Neural cell (in vitro differentiated cells): ENCODE results near the gene SLC35A5.

Experiments
- CTCF ChIP-seq: fragments of 450-650 bp; IDR thresholded peaks from 2 replicates; pipeline ENCODE4 v1.5.1; 2014; ENCODE audit warnings: antibody characterized with exemption, mild to moderate bottlenecking, moderate library complexity; ENCODE audit not compliant: poor library complexity, severe bottlenecking
- EP300 ChIP-seq: fragments of 450-650 bp; conservative IDR thresholded peaks from 2 replicates; pipeline ENCODE4 v1.6.1; 2014; ENCODE audit warnings: antibody characterized with exemption, mild to moderate bottlenecking, moderate library complexity; ENCODE audit not compliant: poor library complexity, severe bottlenecking
- EZH2 ChIP-seq: fragments of 200-600, 300-800 bp; shearing (Covaris generic), sonication (generic); IDR thresholded peaks from 2 replicates; pipeline ENCODE4 v1.6.1; 2014; ENCODE audit warnings: antibody characterized with exemption, low read length, borderline replicate concordance, mild to moderate bottlenecking; ENCODE audit not compliant: insufficient read depth, poor library complexity, severe bottlenecking
- POLR2AphosphoS5 ChIP-seq: IDR thresholded peaks from 2 replicates; pipeline ENCODE4 v1.6.1; 2012
- RAD21 ChIP-seq: fragments of 450-650 bp; conservative IDR thresholded peaks from 2 replicates; pipeline ENCODE4 v1.6.1; 2014; ENCODE audit warnings: antibody characterized with exemption, mild to moderate bottlenecking, moderate library complexity
- SMC3 ChIP-seq: fragments of 450-650 bp; conservative IDR thresholded peaks from 2 replicates; pipeline ENCODE4 v1.6.1; 2014; ENCODE audit warnings: antibody characterized with exemption, mild to moderate bottlenecking, moderate library complexity; ENCODE audit not compliant: poor library complexity
- TAF1 ChIP-seq: IDR thresholded peaks from 2 replicates; pipeline ENCODE4 v1.6.1; 2012; ENCODE audit warnings: low read depth

- TF ChIP-seq POLR2AphosphoS5 (no peak), CTCF (no peak), EZH2 (no peak), TAF1 (no peak), SMC3 (no peak), RAD21 (no peak), EP300 (no peak)
Measured at GRCh38 chr3:112583105-112583504, 21.3 kb downstream of the SLC35A5 start.
